ENCODE measurements around the gene TMEM14A.
A peak's percentile ranks its signal among the peaks of the same experiment; 100 is the strongest.
"Not testable (repeated sequence)": the region's sequence is repeated elsewhere in the genome, so short reads cannot be mapped to it uniquely, and the experiment has no call there.

The TMEM14A gene

GRCh38 chr6:52661551-52661950, 9.4 kb upstream of the TMEM14A start:
- DNase-seq: no peak

DNA sequence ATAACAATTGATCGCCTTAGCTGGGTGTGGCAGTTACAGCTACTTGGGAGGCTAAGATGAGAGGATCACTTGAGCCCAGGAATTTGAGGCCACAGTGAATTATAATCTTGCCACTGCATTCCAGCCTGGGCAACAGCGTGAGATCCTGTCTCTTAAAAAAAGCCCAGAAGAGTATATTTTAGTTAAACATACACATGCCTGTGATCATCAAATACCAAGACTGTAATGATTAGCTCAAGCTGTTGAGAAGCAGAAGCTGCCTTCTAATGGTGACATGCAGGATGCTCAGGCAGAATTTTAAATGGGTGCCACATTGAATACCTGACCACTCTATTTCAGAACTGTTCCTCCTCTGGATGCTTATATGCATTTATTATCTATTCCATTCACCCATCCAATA, 8.9 kb upstream of the TMEM14A start:
- DNase-seq: no peak

DNA sequence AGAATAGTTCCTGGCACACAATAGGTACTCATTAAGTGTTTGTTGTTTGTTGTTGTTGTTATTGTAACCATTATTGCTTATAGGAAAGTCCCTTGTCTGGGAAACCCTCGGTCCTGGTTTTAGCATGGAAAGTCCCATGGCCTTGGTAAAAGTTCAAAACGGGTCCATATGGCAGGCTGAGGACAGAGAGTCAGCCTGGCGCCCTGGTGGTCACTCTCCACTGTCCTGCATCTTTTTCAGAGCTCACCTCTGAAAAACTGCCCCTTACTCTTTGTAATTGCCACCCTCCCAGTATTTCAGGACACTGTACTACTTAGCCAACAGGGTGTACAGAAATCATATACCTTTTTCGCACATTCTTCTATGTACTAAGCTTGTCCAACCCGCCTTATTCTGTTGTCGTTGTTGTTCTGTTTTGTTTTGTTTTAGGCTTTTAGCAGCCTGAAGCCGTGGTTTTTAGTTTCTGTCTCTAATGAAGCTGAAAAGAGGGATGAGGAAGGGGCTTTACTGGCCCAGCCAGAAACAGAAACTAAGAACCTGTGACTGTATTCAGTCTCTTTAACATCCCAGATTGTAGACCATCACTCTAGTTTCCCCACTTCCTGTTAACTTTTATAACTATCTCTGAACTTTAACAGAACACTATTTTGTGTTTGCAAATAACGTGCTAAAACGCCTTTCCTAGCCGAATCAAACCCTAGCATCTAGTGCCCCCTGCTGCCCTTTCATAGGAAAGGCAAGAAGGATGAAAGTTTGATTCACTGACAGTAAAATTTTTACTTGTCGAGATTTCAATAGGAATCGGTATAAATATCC, 7.6 kb upstream of the TMEM14A start:
- peak; percentile 55 for DNase-seq

- DNase-seq: no peak
Observed at GRCh38 chr6:52663936-52664185, 7.1 kb upstream of the TMEM14A start.

GRCh38 chr6:52664186-52664990, 6.5 kb upstream of the TMEM14A start:
- DNase-seq: peak; percentile 29

- no peak for DNase-seq
Observed at GRCh38 chr6:52664991-52665686, 5.8 kb upstream of the TMEM14A start.

- DNase-seq: no peak
Observed at GRCh38 chr6:52666071-52666470, 4.8 kb upstream of the TMEM14A start.

GRCh38 chr6:52666523-52666922, 4.4 kb upstream of the TMEM14A start:
- no peak for DNase-seq

DNA sequence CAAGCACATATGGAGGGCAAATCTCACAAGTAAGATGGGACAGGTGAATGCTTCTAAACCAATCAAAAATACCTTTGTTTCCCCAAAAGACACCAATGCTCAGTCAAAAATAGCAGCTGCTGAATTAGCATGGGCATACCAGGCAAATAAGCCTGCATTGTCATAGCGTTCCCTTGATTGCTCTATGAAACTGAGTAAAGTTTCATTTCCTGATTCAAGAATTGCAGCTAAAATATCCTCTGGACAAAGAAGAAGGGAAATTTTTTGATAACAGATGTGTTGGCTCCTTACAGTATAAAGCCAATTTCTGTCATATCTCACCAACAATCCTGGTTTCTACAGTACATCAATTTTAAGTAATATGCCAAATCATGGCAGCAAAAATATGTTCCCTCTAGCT, 3.3 kb upstream of the TMEM14A start:
- DNase-seq: no peak

DNA sequence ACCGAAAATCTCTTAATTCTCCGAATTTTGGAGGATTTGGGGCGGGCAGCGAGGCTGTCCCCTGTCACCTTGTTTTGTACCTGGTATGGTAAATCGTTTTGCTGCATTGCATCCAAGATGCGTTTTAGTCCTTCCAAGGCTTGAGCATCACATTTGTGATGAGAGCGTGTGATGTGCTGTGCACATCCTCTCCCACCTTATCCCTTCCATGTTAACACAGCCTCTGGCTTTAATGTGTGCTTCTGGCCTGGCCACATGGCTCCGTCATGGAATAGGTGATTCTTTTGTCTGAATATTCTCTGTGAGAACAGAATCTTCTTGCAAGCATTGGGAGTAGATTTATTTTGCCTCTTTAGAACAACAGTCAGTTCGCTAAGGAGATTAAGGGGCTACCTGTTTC, 763 bp downstream of the TMEM14A start:
- DNase-seq: no peak

DNA sequence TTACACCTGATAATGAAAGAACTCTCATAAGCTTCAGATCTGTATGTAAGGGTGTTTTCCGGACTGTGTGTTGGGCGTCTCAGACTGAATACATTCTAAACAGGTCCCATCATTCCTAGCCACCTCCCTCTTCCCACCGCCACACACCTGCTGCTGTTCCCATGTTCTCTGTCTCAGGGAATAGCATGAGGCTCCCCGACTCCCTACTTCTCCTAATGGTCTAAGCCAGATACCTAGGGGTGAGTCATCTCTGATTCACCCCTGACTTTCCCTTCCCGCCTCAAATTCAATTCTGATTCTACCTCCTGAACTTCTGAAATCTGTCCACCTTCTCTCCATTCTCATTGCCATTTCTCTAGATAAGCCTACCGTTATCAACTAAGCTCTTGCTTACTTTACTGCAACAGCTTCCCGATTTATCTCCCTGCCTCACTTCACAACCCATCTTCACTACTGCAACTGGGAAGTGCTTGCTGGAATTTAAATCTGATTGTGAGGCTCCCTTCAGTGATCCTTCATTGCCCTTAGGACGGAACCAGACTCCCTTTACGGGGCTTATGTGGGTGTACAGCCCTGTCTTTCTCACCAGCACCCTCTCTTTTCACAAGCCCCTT, 1.6 kb downstream of the TMEM14A start:
- no peak for DNase-seq

- no peak for DNase-seq
Observed at GRCh38 chr6:52674666-52675065, 3.8 kb downstream of the TMEM14A start.

GRCh38 chr6:52675372-52675771, 4.5 kb downstream of the TMEM14A start:
- DNase-seq: no peak

GRCh38 chr6:52676631-52677030, 5.7 kb downstream of the TMEM14A start:
- not testable (repeated sequence) for DNase-seq

DNA sequence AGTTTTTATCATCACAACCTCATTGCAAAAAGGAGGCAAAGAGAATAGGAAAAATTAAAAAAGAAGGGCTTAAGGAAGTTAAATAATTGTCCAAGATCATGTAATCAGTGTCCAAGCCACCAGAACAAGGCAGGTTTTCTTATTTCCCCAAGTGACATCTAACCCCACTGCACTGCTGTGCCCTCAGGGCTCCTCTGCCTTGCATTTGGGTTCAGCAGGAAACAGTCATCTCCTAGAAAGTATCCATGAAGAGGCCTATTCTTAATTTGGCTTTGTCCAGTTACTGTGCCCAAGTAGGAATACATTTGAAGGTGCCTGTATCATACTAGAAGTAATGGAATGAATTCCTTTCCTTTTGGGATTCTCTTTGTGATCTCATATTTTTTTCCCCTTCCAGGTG, 10.5 kb downstream of the TMEM14A start:
- no peak for DNase-seq

GRCh38 chr6:52686878-52687699, 16.2 kb downstream of the TMEM14A start:
- DNase-seq: no peak

GRCh38 chr6:52689857-52690256, 18.9 kb downstream of the TMEM14A start:
- DNase-seq: no peak

DNA sequence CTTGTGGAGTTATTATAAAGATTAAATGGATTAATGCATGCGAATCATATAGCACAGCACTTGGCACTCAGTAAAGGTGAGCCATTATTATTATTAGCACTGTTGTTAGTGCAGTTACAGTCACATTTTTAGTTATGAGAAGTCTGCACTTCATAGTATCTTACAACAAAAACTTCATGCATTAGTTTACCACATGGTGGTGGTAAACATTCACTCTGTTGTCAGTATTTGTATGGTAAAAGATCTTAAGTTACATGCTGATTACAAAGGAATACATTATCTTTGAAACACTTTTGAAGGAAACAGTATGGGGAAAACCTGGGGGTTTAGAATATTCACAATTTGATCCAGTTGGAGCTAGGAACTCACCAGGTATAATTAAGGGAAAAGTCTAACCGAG, 20.8 kb downstream of the TMEM14A start:
- no peak for DNase-seq

DNA sequence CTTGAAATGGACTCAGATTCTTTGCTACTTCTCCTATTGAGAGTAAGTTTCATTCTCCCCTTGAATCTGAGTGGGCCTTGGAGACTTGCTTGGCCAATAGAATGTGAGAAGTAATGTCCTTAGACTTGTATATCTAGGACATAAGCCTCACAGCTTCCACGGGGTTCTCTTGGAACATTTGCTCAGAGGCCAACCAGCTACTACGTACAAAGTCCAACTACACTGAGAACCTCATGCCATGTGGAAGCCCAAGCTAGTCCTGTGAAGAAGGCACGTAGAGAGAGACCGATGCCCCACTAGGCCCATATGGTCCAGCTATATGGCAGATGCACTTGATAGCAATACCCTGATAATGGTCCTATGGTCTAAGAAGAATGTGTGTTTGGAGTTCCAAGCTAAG, 22.9 kb downstream of the TMEM14A start:
- no peak for DNase-seq

- DNase-seq: no peak
Observed at GRCh38 chr6:52694404-52694803, 23.5 kb downstream of the TMEM14A start.

GRCh38 chr6:52696418-52696817, 25.5 kb downstream of the TMEM14A start:
- DNase-seq: no peak

GRCh38 chr6:52697903-52698302, 27.0 kb downstream of the TMEM14A start:
- no peak for DNase-seq

GRCh38 chr6:52704060-52704459, 33.1 kb downstream of the TMEM14A start:
- DNase-seq: no peak
